Fibroblast of the aortic adventitia (primary cell): Measurements from ENCODE around the gene VAV2. TPM values are rescaled to one million over a fixed set of nuclear protein-coding genes. Genes with fewer than 3 reads are reported as not detected.

Experiments
- DNase-seq: peaks from one replicate; pipeline ENCODE4 v3.0.0-alpha.2; 2010; ENCODE audit warnings: low read depth
- H3K4me3 ChIP-seq: 2 replicates; pipeline ENCODE4 v1.5.1; 2011; ENCODE audit warnings: low read depth, mild to moderate bottlenecking, control low read depth, low read length, moderate library complexity
- total RNA-seq: library from RNA; depleted of rRNA; stranded (reverse); fragments of >200 nt; gene quantifications from 2 replicates; pipeline ENCODE4 v1.2.3, GENCODE V29; 2012; ENCODE audit warnings: low replicate concordance
- TF ChIP-seq, protein P1 (sequence below): IDR thresholded peaks from 2 replicates; pipeline ENCODE4 v1.5.1; 2011; ENCODE audit warnings: mild to moderate bottlenecking, low read length, control low read depth, inconsistent platforms; ENCODE audit not compliant: insufficient read depth

Gene VAV2
- total RNA-seq, 1 donor = 10.9 TPM

- TF ChIP-seq, protein P1, sequence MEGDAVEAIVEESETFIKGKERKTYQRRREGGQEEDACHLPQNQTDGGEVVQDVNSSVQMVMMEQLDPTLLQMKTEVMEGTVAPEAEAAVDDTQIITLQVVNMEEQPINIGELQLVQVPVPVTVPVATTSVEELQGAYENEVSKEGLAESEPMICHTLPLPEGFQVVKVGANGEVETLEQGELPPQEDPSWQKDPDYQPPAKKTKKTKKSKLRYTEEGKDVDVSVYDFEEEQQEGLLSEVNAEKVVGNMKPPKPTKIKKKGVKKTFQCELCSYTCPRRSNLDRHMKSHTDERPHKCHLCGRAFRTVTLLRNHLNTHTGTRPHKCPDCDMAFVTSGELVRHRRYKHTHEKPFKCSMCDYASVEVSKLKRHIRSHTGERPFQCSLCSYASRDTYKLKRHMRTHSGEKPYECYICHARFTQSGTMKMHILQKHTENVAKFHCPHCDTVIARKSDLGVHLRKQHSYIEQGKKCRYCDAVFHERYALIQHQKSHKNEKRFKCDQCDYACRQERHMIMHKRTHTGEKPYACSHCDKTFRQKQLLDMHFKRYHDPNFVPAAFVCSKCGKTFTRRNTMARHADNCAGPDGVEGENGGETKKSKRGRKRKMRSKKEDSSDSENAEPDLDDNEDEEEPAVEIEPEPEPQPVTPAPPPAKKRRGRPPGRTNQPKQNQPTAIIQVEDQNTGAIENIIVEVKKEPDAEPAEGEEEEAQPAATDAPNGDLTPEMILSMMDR = no peak
- DNase-seq = no peak
- no peak overlapping the region for H3K4me3 ChIP-seq
These were observed 105.3 kb downstream of the VAV2 start for GRCh38 chr9:133886563-133887501.

GRCh38 chr9:133884907-133885744, 107.0 kb downstream of the VAV2 start:
- TF ChIP-seq, protein P1 = no peak

DNA sequence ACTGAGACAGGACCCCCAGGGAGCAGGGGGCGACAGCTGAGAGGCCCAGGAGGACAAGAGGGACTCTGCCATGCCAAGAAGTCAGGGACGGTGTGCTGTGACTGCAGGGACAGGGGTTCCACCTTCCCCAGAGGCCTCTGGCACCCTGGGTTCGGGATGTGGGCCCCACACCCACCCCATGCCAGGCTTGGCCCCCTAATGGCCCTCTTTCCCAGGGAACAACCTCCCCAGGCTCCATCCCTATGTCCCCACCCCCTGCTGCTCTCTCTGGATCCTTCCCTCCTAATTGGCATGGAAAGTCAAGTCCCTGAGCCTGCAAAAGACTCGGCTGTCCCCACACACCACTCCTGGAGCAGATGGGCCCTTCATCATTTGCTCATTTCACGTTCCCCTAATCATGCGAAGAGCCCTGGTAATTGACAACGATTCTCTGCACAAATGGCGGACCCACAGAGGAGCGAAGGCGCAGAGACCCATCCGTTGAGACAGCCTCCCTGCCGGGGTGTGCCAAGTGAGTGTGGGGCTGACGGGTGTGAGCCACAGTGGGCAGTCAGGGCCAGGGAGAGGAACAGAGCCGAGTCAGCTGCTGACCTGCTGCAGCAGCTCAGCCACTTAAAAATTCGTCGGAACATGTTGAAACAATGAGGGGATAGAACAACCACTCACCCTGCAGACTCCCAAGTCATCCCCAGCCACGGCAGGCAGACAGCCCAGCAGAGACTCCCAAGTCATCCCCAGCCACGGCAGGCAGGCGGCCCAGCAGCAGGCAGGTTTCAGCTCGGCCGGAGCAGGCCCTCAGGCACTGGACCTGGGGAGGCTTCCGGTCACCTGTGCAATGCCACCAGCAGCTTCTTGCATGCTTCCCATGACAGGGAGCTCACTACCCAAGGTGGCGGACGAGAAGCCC, 109.0 kb downstream of the VAV2 start:
- TF ChIP-seq, protein P1 = no peak
- DNase-seq = no peak

More at GRCh38 chr9:133884907-133885744, 107.0 kb downstream of the VAV2 start:
- no peak overlapping the region for H3K4me3 ChIP-seq
- DNase-seq = no peak

DNA sequence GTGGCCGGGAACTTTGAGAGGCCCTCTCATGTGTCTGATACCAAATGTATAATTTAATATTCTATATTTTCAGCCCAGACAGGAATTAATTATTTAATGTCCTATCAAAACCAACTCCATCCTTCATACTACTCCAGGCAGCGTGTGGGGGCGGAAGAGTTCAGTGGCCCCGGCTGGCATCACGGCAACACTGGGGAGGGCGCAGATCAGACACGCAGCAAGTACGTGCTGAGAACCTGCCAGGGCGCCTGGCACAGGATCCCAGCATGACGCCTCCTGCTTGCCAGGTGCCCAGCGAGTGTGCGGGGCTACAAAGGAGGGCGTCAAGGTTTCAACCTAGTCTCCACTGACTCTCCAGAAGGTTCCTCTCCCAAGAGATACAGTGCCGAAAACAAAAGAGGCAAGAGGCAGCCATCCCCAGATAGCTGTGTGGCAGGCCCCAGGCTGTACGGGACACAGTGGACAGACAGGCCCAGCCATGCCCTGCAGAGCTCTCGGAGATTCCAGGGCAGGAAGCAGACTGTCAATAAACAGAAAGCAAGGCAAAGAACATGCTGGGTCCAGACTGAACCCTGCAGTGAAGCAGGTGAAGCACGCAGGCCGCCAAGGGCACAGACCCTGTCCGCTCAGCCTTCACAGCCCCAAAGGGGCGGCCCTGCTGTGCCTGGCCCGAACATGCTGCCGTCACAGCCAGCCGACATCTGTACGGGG, 110.3 kb downstream of the VAV2 start:
- TF ChIP-seq, protein P1 = no peak
- no peak for DNase-seq

More for the DNA sequence above, 109.0 kb downstream of the VAV2 start:
- no peak overlapping the region for H3K4me3 ChIP-seq

DNA sequence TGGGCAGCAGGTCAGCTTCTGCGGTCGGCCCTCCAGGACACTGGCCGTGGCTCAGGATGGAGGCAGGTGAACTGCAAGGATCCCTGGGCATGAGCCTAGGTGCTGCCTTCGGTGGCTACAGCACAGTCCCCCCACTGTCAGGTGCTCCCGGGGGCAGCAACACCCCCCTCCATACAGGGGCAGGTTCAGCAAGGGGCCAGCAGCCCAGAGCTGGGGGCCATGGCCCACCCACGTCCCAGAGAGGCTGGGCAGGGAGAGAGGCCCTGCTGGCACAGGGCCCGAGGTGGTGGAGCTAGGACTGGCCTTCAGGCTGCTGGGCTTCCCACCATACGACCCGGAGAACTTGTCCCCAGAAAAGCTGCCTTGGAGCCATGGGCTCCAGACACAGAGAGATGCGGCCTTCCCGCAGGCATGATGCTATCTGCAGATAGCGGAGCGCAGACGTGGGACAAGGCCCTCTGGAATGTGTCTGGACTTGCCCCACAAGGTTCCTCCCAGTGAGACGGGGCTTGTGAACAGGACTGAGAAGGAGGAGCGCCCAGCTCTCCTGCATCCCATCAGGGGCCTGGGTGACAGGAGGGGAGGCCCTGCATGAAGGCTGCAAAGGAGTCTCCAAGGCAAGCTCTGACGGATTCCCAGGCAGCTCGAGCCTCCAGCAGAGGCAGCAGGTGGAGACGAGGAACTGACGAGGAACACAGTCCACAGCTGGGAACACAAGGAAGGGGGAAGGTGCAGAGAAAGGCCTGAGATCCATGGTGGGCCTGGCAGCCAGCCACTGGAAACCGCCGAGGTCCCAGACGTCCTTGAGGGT, 111.1 kb downstream of the VAV2 start:
- H3K4me3 ChIP-seq = no peak overlapping the region
- TF ChIP-seq, protein P1 = no peak
- DNase-seq = no peak

More for the DNA sequence above, 110.3 kb downstream of the VAV2 start:
- no peak overlapping the region for H3K4me3 ChIP-seq
